SU-DHL-6 (cell line): ENCODE data around the gene MAN2A1.

Source experiments
- H2AFZ ChIP-seq: fragments of 200-600 bp; sonication (generic); 2 replicates; pipeline ENCODE4 v1.6.1; 2014; ENCODE audit warnings: low read depth, mild to moderate bottlenecking, moderate library complexity, mixed read lengths, antibody characterized with exemption, low read length; ENCODE audit not compliant: severe bottlenecking
- H3F3A ChIP-seq: fragments of 200-600 bp; shearing (Covaris generic); 2 replicates; pipeline ENCODE4 v1.6.0; 2016; ENCODE audit warnings: antibody characterized with exemption, mild to moderate bottlenecking; ENCODE audit not compliant: insufficient read depth
- H3K27ac ChIP-seq: fragments of 200-600 bp; sonication (generic); 2 replicates; pipeline ENCODE4 v1.5.1; 2016; ENCODE audit warnings: low read depth, mild to moderate bottlenecking, low read length, moderate library complexity, mixed read lengths
- H3K27me3 ChIP-seq: fragments of 200-600 bp; sonication (generic), shearing (Covaris generic); 2 replicates; pipeline ENCODE4 v1.6.0; 2014; ENCODE audit warnings: mild to moderate bottlenecking, low read length
- H3K36me3 ChIP-seq: fragments of 200-600 bp; sonication (generic); 2 replicates; pipeline ENCODE4 v1.6.1; 2014; ENCODE audit warnings: mild to moderate bottlenecking, low read length, mixed read lengths
- H3K4me2 ChIP-seq: fragments of 300-600, 200-600 bp; shearing (Covaris generic), sonication (generic); 2 replicates; pipeline ENCODE4 v1.6.0; 2014; ENCODE audit warnings: low read length, low read depth, mild to moderate bottlenecking; ENCODE audit not compliant: poor library complexity, severe bottlenecking
- H3K4me3 ChIP-seq: fragments of 200-600 bp; sonication (generic); 2 replicates; pipeline ENCODE4 v1.5.1; 2014; ENCODE audit warnings: antibody characterized with exemption, low read length, mild to moderate bottlenecking, mixed read lengths; ENCODE audit not compliant: insufficient read depth, poor library complexity, severe bottlenecking
- H3K79me2 ChIP-seq: fragments of 200-600 bp; sonication (generic); 2 replicates; pipeline ENCODE4 v1.6.1; 2014; ENCODE audit warnings: mild to moderate bottlenecking, low read length, moderate library complexity; ENCODE audit not compliant: insufficient read depth
- H3K9ac ChIP-seq: fragments of 200-600 bp; sonication (generic); 2 replicates; pipeline ENCODE4 v1.7.0; 2014; ENCODE audit warnings: mild to moderate bottlenecking, low read length
- H3K9me2 ChIP-seq: fragments of 200-600 bp; sonication (generic); replicated peaks from 2 replicates; pipeline ENCODE4 v1.6.1; 2014; ENCODE audit warnings: low read length; ENCODE audit not compliant: insufficient read depth
- H3K9me3 ChIP-seq: fragments of 200-600 bp; sonication (generic); 2 replicates; pipeline ENCODE4 v1.6.1; 2014; ENCODE audit warnings: low read length, mixed read lengths; ENCODE audit not compliant: insufficient read depth
- H4K20me1 ChIP-seq: fragments of 200-600 bp; sonication (generic); 2 replicates; pipeline ENCODE4 v1.6.1; 2014; ENCODE audit warnings: low read depth, mild to moderate bottlenecking, antibody characterized with exemption, low read length, moderate library complexity, mixed read lengths
- CTCF ChIP-seq: fragments of 200-600 bp; sonication (generic); IDR thresholded peaks from one replicate; pipeline ENCODE4 v1.5.1; 2017; ENCODE audit warnings: antibody characterized with exemption, mild to moderate bottlenecking, low read length, moderate library complexity; ENCODE audit not compliant: insufficient read depth, poor library complexity, severe bottlenecking
- EZH2phosphoT487 ChIP-seq: fragments of 200-600 bp; sonication (generic), shearing (Covaris generic); conservative IDR thresholded peaks from 2 replicates; pipeline ENCODE4 v1.6.1; 2018; ENCODE audit warnings: mild to moderate bottlenecking, antibody characterized with exemption, low read length, moderate library complexity, mixed read lengths

The MAN2A1 gene

GRCh38 chr5:109714592-109714991 lies 24.9 kb downstream of the MAN2A1 start:
- no peak overlapping the region for H3K9ac ChIP-seq
- peaks cover 14% of the 10 kb centered on the region for H3K36me3 ChIP-seq
- no peak overlapping the region for H2AFZ ChIP-seq
- no peaks in the 10 kb centered on the region; the same call in 1 of the 2 replicates for H4K20me1 ChIP-seq
- TF ChIP-seq EZH2phosphoT487 (no peak), CTCF (no peak)
- no peaks in the 10 kb centered on the region for H3K27me3 ChIP-seq
- no peak overlapping the region for H3K4me3 ChIP-seq
- no peaks in the 10 kb centered on the region for H3K9me2 ChIP-seq
- no peaks in the 10 kb centered on the region for H3K9me3 ChIP-seq
- H3F3A ChIP-seq: 0 out of 2 replicates have a peak, but pooled peaks cover 5% of the 10 kb centered on the region
- no peak overlapping the region for H3K27ac ChIP-seq
- no peak overlapping the region for H3K4me2 ChIP-seq
- H3K79me2 ChIP-seq: peaks cover 28% of the 10 kb centered on the region

GRCh38 chr5:109718216-109718615 lies 28.5 kb downstream of the MAN2A1 start:
- H2AFZ ChIP-seq: no peak overlapping the region
- TF ChIP-seq CTCF (no peak), EZH2phosphoT487 (no peak)
- no peak overlapping the region for H3K9ac ChIP-seq
- 0 out of 2 replicates have a peak, but pooled peaks cover 5% of the 10 kb centered on the region for H3F3A ChIP-seq
- no peak overlapping the region for H3K4me3 ChIP-seq
- no peaks in the 10 kb centered on the region for H3K9me3 ChIP-seq
- peaks cover 19% of the 10 kb centered on the region for H3K36me3 ChIP-seq
- H3K27ac ChIP-seq: no peak overlapping the region
- H3K4me2 ChIP-seq: no peak overlapping the region
- no peaks in the 10 kb centered on the region for H3K9me2 ChIP-seq
- H4K20me1 ChIP-seq: no peaks in the 10 kb centered on the region; the same call in 1 of the 2 replicates
- H3K27me3 ChIP-seq: no peaks in the 10 kb centered on the region
- no peaks in the 10 kb centered on the region for H3K79me2 ChIP-seq

GRCh38 chr5:109718632-109719031 lies 28.9 kb downstream of the MAN2A1 start:
- peaks cover 19% of the 10 kb centered on the region for H3K36me3 ChIP-seq
- no peak overlapping the region for H3K4me3 ChIP-seq
- no peaks in the 10 kb centered on the region for H3K9me2 ChIP-seq
- TF ChIP-seq EZH2phosphoT487 (no peak), CTCF (no peak)
- no peaks in the 10 kb centered on the region for H3K9me3 ChIP-seq
- no peak overlapping the region for H3K9ac ChIP-seq
- no peak overlapping the region for H3K4me2 ChIP-seq
- H3K27me3 ChIP-seq: no peaks in the 10 kb centered on the region
- H4K20me1 ChIP-seq: no peaks in the 10 kb centered on the region; the same call in 1 of the 2 replicates
- no peak overlapping the region for H2AFZ ChIP-seq
- no peak overlapping the region for H3K27ac ChIP-seq
- 0 out of 2 replicates have a peak, but pooled peaks cover 5% of the 10 kb centered on the region for H3F3A ChIP-seq
- H3K79me2 ChIP-seq: no peaks in the 10 kb centered on the region
